Measurements from ENCODE around the gene LAPTM4A. TPM values are rescaled to one million over a fixed set of nuclear protein-coding genes. Genes with fewer than 3 reads are reported as not detected.

LAPTM4A gene
- total RNA-seq, 1 donor from 2014 or later, result 25.5 TPM

GRCh38 chr2:20019747-20020146, 31.7 kb downstream of the LAPTM4A start:
- DNase-seq (ENCODE audit: low spot score), result no peak
- H3K27me3 Mint-ChIP-seq (ENCODE audit: insufficient read depth), result peaks cover 13% of the 10 kb centered on the region
- no peak overlapping the region for H3K27ac Mint-ChIP-seq
- H3K4me1 Mint-ChIP-seq (ENCODE audit: low read depth), result no peaks in the 10 kb centered on the region
- peaks cover 6% of the 10 kb centered on the region for H3K36me3 Mint-ChIP-seq (ENCODE audit: low read depth)
- H3K4me3 Mint-ChIP-seq, result no peak overlapping the region
- intact Hi-C loops (cut with micrococcal nuclease), result no loop called here
- H3K9me3 Mint-ChIP-seq, result peaks cover 25% of the 10 kb centered on the region

- Mint-ChIP-seq H3K4me3 (no peak overlapping the region), H3K4me1 (ENCODE audit: low read depth) (no peaks in the 10 kb centered on the region), H3K27ac (no peak overlapping the region), H3K27me3 (ENCODE audit: insufficient read depth) (peaks cover 23% of the 10 kb centered on the region), H3K36me3 (ENCODE audit: low read depth) (peaks cover 6% of the 10 kb centered on the region), H3K9me3 (peaks cover 25% of the 10 kb centered on the region)
- intact Hi-C loops (cut with micrococcal nuclease), result no loop called here
- DNase-seq (ENCODE audit: low spot score), result no peak
Measured at GRCh38 chr2:20018601-20019152, 32.8 kb downstream of the LAPTM4A start.

- DNase-seq (ENCODE audit: low spot score), result no peak
- Mint-ChIP-seq H3K4me3 (no peak overlapping the region), H3K27ac (no peak overlapping the region), H3K27me3 (ENCODE audit: insufficient read depth) (peaks cover 39% of the 10 kb centered on the region), H3K4me1 (ENCODE audit: low read depth) (no peaks in the 10 kb centered on the region), H3K36me3 (ENCODE audit: low read depth) (no peaks in the 10 kb centered on the region), H3K9me3 (peaks cover 12% of the 10 kb centered on the region)
- intact Hi-C loops (cut with micrococcal nuclease), result no loop called here
Measured at GRCh38 chr2:20016346-20016745, 35.1 kb downstream of the LAPTM4A start.

- intact Hi-C loops (cut with micrococcal nuclease), result loop anchor here (1.0 to 2.0 kb wide), 4 partner anchors 25 to 83 kb away; partner anchors contain the start of genes LAPTM4A and WDR35
- no peak for DNase-seq (ENCODE audit: low spot score)
- Mint-ChIP-seq H3K9me3 (peaks cover 9% of the 10 kb centered on the region), H3K36me3 (ENCODE audit: low read depth) (no peaks in the 10 kb centered on the region), H3K27me3 (ENCODE audit: insufficient read depth) (peaks cover 47% of the 10 kb centered on the region), H3K4me3 (no peak overlapping the region), H3K4me1 (ENCODE audit: low read depth) (no peaks in the 10 kb centered on the region), H3K27ac (no peak overlapping the region)
Measured at GRCh38 chr2:20015482-20016083, 35.8 kb downstream of the LAPTM4A start.

GRCh38 chr2:20013126-20013849, 38.1 kb downstream of the LAPTM4A start:
- intact Hi-C loops (cut with micrococcal nuclease), result no loop called here
- Mint-ChIP-seq H3K27me3 (ENCODE audit: insufficient read depth) (peaks cover 63% of the 10 kb centered on the region), H3K27ac (no peak overlapping the region), H3K4me3 (peak overlapping the region; percentile 52), H3K9me3 (no peaks in the 10 kb centered on the region), H3K4me1 (ENCODE audit: low read depth) (no peaks in the 10 kb centered on the region), H3K36me3 (ENCODE audit: low read depth) (no peaks in the 10 kb centered on the region)
- DNase-seq (ENCODE audit: low spot score), result no peak

- peak within 1 kb of the TSS; percentile 74 for H3K4me3 Mint-ChIP-seq
- H3K27me3 Mint-ChIP-seq (ENCODE audit: insufficient read depth), result peaks cover 65% of the 10 kb centered on the region
- no peaks in the 10 kb centered on the region for H3K4me1 Mint-ChIP-seq (ENCODE audit: low read depth)
- no peaks in the 10 kb centered on the region for H3K36me3 Mint-ChIP-seq (ENCODE audit: low read depth)
- no peak within 1 kb of the TSS for H3K27ac Mint-ChIP-seq
- no peaks in the 10 kb centered on the region for H3K9me3 Mint-ChIP-seq
- intact Hi-C loops (cut with micrococcal nuclease), result no loop called here
- no peak for DNase-seq (ENCODE audit: low spot score)
Measured at GRCh38 chr2:20012282-20013125, 38.9 kb downstream of the LAPTM4A start, which contains the start of gene MATN3. Gene MATN3, minus strand, starts transcription at chr2:20012668. Its CDS starts 37 bp downstream, at chr2:20012631.

- Mint-ChIP-seq H3K4me1 (ENCODE audit: low read depth) (no peaks in the 10 kb centered on the region), H3K9me3 (no peaks in the 10 kb centered on the region), H3K4me3 (peak overlapping the region; percentile 74), H3K27me3 (ENCODE audit: insufficient read depth) (peaks cover 68% of the 10 kb centered on the region), H3K27ac (no peak overlapping the region), H3K36me3 (ENCODE audit: low read depth) (no peaks in the 10 kb centered on the region)
- no peak for DNase-seq (ENCODE audit: low spot score)
- intact Hi-C loops (cut with micrococcal nuclease), result no loop called here
Measured at GRCh38 chr2:20012032-20012281, 39.5 kb downstream of the LAPTM4A start.

- Mint-ChIP-seq H3K36me3 (ENCODE audit: low read depth) (no peaks in the 10 kb centered on the region), H3K4me1 (ENCODE audit: low read depth) (no peaks in the 10 kb centered on the region), H3K9me3 (no peaks in the 10 kb centered on the region), H3K4me3 (peak overlapping the region; percentile 74), H3K27ac (no peak overlapping the region), H3K27me3 (ENCODE audit: insufficient read depth) (peaks cover 66% of the 10 kb centered on the region)
- intact Hi-C loops (cut with micrococcal nuclease), result no loop called here
- no peak for DNase-seq (ENCODE audit: low spot score)
Measured at GRCh38 chr2:20011276-20012031, 40.0 kb downstream of the LAPTM4A start.

- Mint-ChIP-seq H3K36me3 (ENCODE audit: low read depth) (no peaks in the 10 kb centered on the region), H3K27me3 (ENCODE audit: insufficient read depth) (peaks cover 52% of the 10 kb centered on the region), H3K27ac (no peak overlapping the region)
Measured at GRCh38 chr2:20008703-20009102, 42.7 kb downstream of the LAPTM4A start.

GRCh38 chr2:20005891-20006470, 45.4 kb downstream of the LAPTM4A start:
- intact Hi-C loops (cut with micrococcal nuclease), result no loop called here
- Mint-ChIP-seq H3K9me3 (no peaks in the 10 kb centered on the region), H3K4me1 (ENCODE audit: low read depth) (no peaks in the 10 kb centered on the region)

More at GRCh38 chr2:20008703-20009102, 42.7 kb downstream of the LAPTM4A start:
- H3K9me3 Mint-ChIP-seq, result no peaks in the 10 kb centered on the region
- no peak for DNase-seq (ENCODE audit: low spot score)
- no peaks in the 10 kb centered on the region for H3K4me1 Mint-ChIP-seq (ENCODE audit: low read depth)
- intact Hi-C loops (cut with micrococcal nuclease), result no loop called here
- no peak overlapping the region for H3K4me3 Mint-ChIP-seq

GRCh38 chr2:20005067-20005627, 46.3 kb downstream of the LAPTM4A start:
- Mint-ChIP-seq H3K36me3 (ENCODE audit: low read depth) (no peaks in the 10 kb centered on the region), H3K27ac (no peak overlapping the region), H3K9me3 (no peaks in the 10 kb centered on the region), H3K4me3 (no peak overlapping the region), H3K4me1 (ENCODE audit: low read depth) (no peaks in the 10 kb centered on the region), H3K27me3 (ENCODE audit: insufficient read depth) (peaks cover 31% of the 10 kb centered on the region)
- intact Hi-C loops (cut with micrococcal nuclease), result no loop called here
- no peak for DNase-seq (ENCODE audit: low spot score)

More at GRCh38 chr2:20005891-20006470, 45.4 kb downstream of the LAPTM4A start:
- no peak overlapping the region for H3K4me3 Mint-ChIP-seq
- no peak for DNase-seq (ENCODE audit: low spot score)
- no peaks in the 10 kb centered on the region for H3K36me3 Mint-ChIP-seq (ENCODE audit: low read depth)
- no peak overlapping the region for H3K27ac Mint-ChIP-seq
- peaks cover 39% of the 10 kb centered on the region for H3K27me3 Mint-ChIP-seq (ENCODE audit: insufficient read depth)

GRCh38 chr2:20001361-20001863, 50.0 kb downstream of the LAPTM4A start:
- no peaks in the 10 kb centered on the region for H3K4me1 Mint-ChIP-seq (ENCODE audit: low read depth)
- no peaks in the 10 kb centered on the region for H3K9me3 Mint-ChIP-seq
- H3K4me3 Mint-ChIP-seq, result no peak overlapping the region
- DNase-seq (ENCODE audit: low spot score), result no peak
- H3K27ac Mint-ChIP-seq, result no peak overlapping the region
- intact Hi-C loops (cut with micrococcal nuclease), result no loop called here
- H3K27me3 Mint-ChIP-seq (ENCODE audit: insufficient read depth), result peaks cover 26% of the 10 kb centered on the region
- H3K36me3 Mint-ChIP-seq (ENCODE audit: low read depth), result no peaks in the 10 kb centered on the region

Measured in activated T-helper 1 cell treated with anti-CD3 and anti-CD28 coated beads, Interleukin-12 subunit alpha, Interleukin-12 subunit beta, Interleukin-2, Interleukin-4 antibody, amounts not matched to agents 30 ng/mL and 10 ng/mL and 1 ng/mL, durations not matched to agents 14 hours and 24 hours and 36 hours (primary cell).